Activated CD8-positive, alpha-beta memory T cell treated with anti-CD3 and anti-CD28 coated beads, Interleukin-2, amount 50 U/mL, for 1 hour (primary cell): ENCODE measurements around the gene C11orf42.

ENCODE experiments used
- DNase-seq: peaks from one replicate; pipeline ENCODE4 v3.0.0-alpha.2; 2020; ENCODE audit errors: extremely low read depth

Gene C11orf42

GRCh38 chr11:6258141-6258540 is 52.8 kb downstream of the C11orf42 start:
- DNase-seq: no peak

GRCh38 chr11:6258571-6259081 is 53.3 kb downstream of the C11orf42 start:
- DNase-seq: no peak

GRCh38 chr11:6260207-6260726 is 54.9 kb downstream of the C11orf42 start:
- DNase-seq: no peak
